Effector memory CD8-positive, alpha-beta T cell (primary cell): ENCODE data around the gene MDGA2.

ENCODE experiments used
- ATAC-seq: fragments of 150-1000 bp; cut with Tn5 transposase; replicated peaks from 2 replicates; pipeline ENCODE4 v1.10.0; 2021; ENCODE audit warnings: mild to moderate bottlenecking, moderate library complexity
- DNase-seq, 3 experiments: peaks; one replicate each; pipeline ENCODE4 v3.0.0; 2021
- H3K27ac Mint-ChIP-seq, 2 donors: one replicate each; pipeline ENCODE4 v1.8.0; 2022; ENCODE audit warnings: mild to moderate bottlenecking in 2 of 2, mixed read lengths in 2 of 2, moderate library complexity in 2 of 2
- H3K27me3 Mint-ChIP-seq, 2 donors: one replicate each; pipeline ENCODE4 v1.8.0; 2022; ENCODE audit warnings: mixed read lengths in 2 of 2
- H3K36me3 Mint-ChIP-seq: one replicate; pipeline ENCODE4 v1.8.0; 2022; ENCODE audit warnings: mild to moderate bottlenecking, moderate library complexity, mixed read lengths; ENCODE audit not compliant: insufficient read depth
- H3K4me1 Mint-ChIP-seq, 2 donors: one replicate each; pipeline ENCODE4 v1.8.0; 2022; ENCODE audit warnings: low read depth in 2 of 2, mixed read lengths in 2 of 2
- H3K4me3 Mint-ChIP-seq, 2 donors: one replicate each; pipeline ENCODE4 v1.8.0; 2022; ENCODE audit warnings: mild to moderate bottlenecking in 2 of 2, mixed read lengths in 2 of 2, moderate library complexity in 2 of 2
- H3K9me3 Mint-ChIP-seq, 2 donors: one replicate each; pipeline ENCODE4 v1.8.0; 2022; ENCODE audit warnings: mixed read lengths in 2 of 2

MDGA2 gene

DNA sequence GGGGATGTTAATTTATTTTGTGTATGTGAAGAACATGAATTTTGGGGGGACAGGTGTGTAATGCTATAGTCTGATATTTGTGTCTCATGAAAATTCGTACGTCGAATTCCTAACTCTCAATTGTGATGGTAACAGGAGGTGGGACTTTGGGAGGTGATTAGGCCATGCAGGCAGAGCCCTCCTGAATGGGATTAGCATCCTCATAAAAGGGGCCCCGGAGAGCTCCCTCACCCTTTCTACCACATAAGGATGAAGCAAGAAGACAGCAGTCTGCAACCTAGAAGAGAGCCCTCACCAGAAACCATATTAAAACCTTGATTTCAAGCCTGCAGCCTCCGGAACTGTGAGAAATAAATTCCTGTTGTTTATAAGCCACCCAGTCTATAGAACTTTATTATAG is 165.4 kb downstream of the MDGA2 start:
- H3K27ac Mint-ChIP-seq = no peak overlapping the region

DNA sequence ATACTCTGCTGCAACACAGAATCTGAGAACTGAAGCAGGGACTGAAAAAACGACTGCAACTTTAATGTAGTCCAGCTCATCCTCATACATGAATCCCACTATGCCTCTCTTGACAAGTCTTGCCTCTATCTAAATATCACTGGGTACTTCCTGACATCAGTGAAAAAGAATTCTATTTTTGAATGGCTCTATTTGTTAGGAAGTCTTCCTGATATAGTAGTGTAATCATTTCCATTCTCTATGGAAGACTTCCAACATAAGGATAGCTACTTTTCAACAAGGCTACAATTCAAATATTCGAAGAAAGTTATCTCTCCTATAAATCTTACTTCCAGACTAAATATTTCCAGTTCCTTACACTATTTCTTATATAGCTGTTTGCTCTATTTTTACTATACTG is 167.5 kb downstream of the MDGA2 start:
- no peak for ATAC-seq
- Mint-ChIP-seq H3K4me3 (no peak overlapping the region), H3K36me3 (peaks cover 4% of the 10 kb centered on the region), H3K27ac (no peak overlapping the region), H3K4me1 (no peaks in the 10 kb centered on the region), H3K27me3 (no peaks in the 10 kb centered on the region), H3K9me3 (peaks cover 13 to 15% of the 10 kb centered on the region in 2 donors)
- DNase-seq = no peak

More for the DNA sequence above, 165.4 kb downstream of the MDGA2 start:
- ATAC-seq = no peak
- Mint-ChIP-seq H3K9me3 (peaks cover 10 to 12% of the 10 kb centered on the region in 2 donors), H3K36me3 (peaks cover 4% of the 10 kb centered on the region), H3K4me1 (no peaks in the 10 kb centered on the region), H3K27me3 (no peaks in the 10 kb centered on the region), H3K4me3 (no peak overlapping the region)
- DNase-seq = no peak

DNA sequence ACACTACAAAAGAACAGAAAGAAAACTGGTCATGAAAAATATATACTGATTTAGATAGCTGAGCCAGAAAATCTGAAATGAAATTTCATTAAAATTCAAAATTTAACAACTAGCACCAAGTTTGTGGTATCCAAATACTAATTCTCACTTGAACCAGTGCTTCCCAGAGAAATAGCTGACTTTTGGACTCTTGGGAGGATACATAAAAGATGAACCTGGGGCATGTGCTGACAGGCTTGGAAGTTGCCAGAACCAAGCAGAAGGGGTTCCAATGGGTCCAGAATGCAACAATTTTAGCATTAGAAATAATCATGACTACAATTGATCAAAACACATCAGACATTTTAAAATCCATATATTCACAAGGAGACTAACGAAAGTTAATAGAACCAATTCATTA is 175.0 kb downstream of the MDGA2 start:
- no peak overlapping the region for H3K27ac Mint-ChIP-seq
- H3K27me3 Mint-ChIP-seq = no peaks in the 10 kb centered on the region
- DNase-seq (no peak), ATAC-seq (no peak)
- H3K9me3 Mint-ChIP-seq = peaks cover 4 to 7% of the 10 kb centered on the region in 2 donors
- no peak overlapping the region for H3K4me3 Mint-ChIP-seq
- H3K36me3 Mint-ChIP-seq = no peaks in the 10 kb centered on the region
- H3K4me1 Mint-ChIP-seq = no peaks in the 10 kb centered on the region

DNA sequence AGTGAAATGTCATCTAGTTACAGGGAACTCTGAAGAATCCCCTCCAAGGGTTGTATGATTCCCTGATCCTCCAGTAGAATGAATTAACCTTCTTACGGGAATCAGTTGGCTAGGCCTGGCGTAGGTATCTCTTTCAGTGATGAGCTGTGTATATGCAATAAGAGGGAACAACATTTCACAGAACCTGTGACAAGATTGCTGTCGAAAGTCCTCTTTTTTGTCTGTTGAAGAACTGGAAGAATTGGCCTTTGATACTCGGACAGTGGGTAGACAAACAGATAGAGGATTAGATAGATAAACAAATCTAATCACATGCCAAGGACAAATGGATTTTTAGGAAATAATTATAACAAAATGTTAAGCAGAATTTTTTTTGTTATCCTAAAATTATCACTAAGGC is 184.6 kb downstream of the MDGA2 start:
- no peaks in the 10 kb centered on the region for H3K27me3 Mint-ChIP-seq
- no peak overlapping the region for H3K27ac Mint-ChIP-seq
- no peak overlapping the region for H3K4me3 Mint-ChIP-seq

DNA sequence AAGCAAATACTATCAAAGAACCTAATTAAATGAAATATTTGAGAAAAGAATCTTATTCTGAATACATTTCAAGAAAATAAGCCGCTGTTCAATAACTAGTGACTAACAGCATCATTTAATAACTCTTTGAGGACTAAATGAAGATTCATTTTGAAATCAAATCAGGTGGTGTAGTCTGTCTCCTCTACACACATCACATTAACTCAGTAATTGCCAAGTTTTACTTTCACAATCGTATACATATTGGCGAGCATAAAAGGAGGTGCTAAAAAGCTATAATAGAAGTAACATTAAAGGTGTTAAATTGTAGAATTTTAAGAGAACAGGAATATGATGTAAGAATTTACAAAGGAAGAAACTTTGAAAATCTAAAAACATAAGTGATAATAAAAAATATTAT is 185.1 kb downstream of the MDGA2 start:
- Mint-ChIP-seq H3K9me3 (peaks cover 0 to 4% of the 10 kb centered on the region in 2 donors), H3K27me3 (no peaks in the 10 kb centered on the region), H3K27ac (no peak overlapping the region), H3K4me3 (no peak overlapping the region), H3K4me1 (no peaks in the 10 kb centered on the region), H3K36me3 (no peaks in the 10 kb centered on the region)
- ATAC-seq = no peak
- DNase-seq = no peak

More for the DNA sequence above, 184.6 kb downstream of the MDGA2 start:
- Mint-ChIP-seq H3K9me3 (peaks cover 0 to 4% of the 10 kb centered on the region in 2 donors), H3K4me1 (no peaks in the 10 kb centered on the region), H3K36me3 (no peaks in the 10 kb centered on the region)
- ATAC-seq (no peak), DNase-seq (no peak)

DNA sequence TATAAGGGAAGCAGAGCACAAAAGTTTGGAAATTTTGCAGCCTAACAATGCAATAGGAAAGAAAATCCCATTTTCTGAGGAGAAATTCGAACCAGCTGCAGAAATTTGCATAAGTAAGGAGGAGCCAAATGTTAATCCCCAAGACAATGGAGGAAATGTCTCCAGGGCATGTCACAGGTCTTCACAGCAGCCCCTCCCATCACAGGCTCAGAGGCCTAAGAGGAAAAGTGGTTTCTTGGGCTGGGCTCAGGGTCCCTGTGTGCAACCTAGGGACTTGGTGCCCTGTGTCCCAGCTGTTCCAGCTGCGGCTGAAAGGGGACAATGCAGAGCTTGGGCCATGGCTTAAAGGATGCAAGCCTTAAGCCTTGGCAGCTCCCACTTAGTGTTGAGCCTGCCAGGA is 190.0 kb downstream of the MDGA2 start:
- DNase-seq (no peak), ATAC-seq (no peak)
- peaks cover 0 to 2% of the 10 kb centered on the region in 2 donors for H3K9me3 Mint-ChIP-seq
- no peaks in the 10 kb centered on the region for H3K27me3 Mint-ChIP-seq
- H3K27ac Mint-ChIP-seq = no peak overlapping the region
- no peak overlapping the region for H3K4me3 Mint-ChIP-seq
- no peaks in the 10 kb centered on the region for H3K36me3 Mint-ChIP-seq
- no peaks in the 10 kb centered on the region for H3K4me1 Mint-ChIP-seq

DNA sequence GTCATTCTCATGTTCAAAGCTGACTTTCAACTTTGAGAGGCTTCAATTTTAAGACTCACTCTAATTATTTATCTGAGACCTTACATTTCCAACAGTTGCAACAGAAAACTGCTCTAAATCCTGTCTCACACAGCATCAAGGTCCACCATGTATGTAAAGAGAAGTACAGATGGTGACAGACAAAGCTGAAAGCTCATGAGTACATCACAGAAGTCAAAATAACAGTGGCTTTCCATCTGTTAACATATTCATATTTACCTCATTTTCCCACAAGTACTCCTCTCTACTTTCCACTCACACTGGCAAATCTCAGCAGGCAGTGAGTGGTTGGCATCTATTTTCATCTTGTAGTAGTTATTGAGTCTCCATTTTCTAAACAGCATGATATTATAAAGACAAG is 192.0 kb downstream of the MDGA2 start:
- Mint-ChIP-seq H3K27ac (no peak overlapping the region), H3K4me3 (no peak overlapping the region), H3K4me1 (no peaks in the 10 kb centered on the region), H3K27me3 (no peaks in the 10 kb centered on the region), H3K9me3 (peaks cover 0 to 2% of the 10 kb centered on the region in 2 donors), H3K36me3 (no peaks in the 10 kb centered on the region)
- DNase-seq (no peak), ATAC-seq (no peak)

DNA sequence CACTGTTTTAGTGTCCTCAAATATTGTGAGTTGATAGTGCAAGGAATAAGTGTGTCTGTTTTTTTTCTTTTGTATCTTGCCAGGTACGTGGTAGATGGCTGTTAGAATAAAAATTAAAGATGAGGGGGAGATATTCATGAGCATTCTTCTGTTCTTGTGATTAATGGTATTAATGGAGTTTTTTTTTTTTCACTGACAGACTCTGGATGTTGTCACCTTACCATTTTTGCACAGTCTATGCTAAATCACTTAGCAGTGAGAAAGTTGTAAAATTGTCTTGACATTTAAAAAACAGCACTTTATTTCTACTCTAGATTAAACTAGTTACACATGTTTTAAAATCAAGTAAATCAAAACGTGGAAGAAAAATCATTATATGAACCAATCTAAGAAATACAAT is 204.3 kb downstream of the MDGA2 start:
- H3K27ac Mint-ChIP-seq = no peak overlapping the region
- DNase-seq (no peak), ATAC-seq (no peak)
- no peak overlapping the region for H3K4me3 Mint-ChIP-seq
- no peaks in the 10 kb centered on the region for H3K27me3 Mint-ChIP-seq
- no peaks in the 10 kb centered on the region for H3K4me1 Mint-ChIP-seq
- H3K36me3 Mint-ChIP-seq = no peaks in the 10 kb centered on the region
- peaks cover 5 to 17% of the 10 kb centered on the region in 2 donors for H3K9me3 Mint-ChIP-seq

DNA sequence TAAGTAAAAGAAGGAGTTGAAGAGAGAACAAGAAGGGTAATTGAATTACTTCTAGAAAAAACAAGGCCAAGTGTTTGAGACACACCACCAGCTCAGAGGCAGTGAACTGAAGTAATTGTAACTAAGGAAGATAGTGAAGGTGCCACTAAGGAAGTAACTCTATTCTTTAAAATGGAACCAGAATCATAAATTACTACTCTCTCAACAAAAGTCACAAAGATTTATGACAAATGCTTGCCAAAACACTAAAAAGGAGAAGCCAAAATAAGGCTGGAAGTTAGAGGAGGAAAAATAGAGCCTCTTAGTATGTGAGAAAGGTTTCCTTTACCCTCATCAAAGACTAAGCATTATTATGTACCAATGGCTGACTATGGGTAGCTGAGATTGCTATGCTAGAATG is 208.5 kb downstream of the MDGA2 start:
- Mint-ChIP-seq H3K27me3 (no peaks in the 10 kb centered on the region), H3K4me3 (no peak overlapping the region), H3K4me1 (no peaks in the 10 kb centered on the region), H3K9me3 (no peaks in the 10 kb centered on the region), H3K36me3 (no peaks in the 10 kb centered on the region), H3K27ac (no peak overlapping the region)
- DNase-seq = no peak
- no peak for ATAC-seq

DNA sequence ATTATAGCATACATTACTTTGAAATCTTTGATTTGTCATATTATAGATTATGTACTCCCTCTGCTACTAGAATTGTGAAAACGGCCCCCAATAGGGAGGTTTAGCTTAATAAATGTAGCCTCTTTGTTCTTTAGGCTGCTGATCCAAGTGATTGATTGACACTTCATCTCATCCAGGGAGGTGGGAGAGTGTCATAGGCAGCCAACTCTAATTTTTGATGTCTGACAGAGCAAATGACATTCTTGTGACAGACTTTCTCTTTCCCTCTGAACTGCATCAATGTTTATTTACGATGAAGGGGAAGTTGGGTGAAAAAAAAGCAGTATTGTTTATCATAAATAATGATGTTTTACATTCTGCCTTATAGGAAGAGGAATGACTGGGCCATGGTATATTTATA is 221.4 kb downstream of the MDGA2 start:
- ATAC-seq (no peak), DNase-seq (no peak)
- H3K4me1 Mint-ChIP-seq = no peaks in the 10 kb centered on the region
- H3K4me3 Mint-ChIP-seq = no peak overlapping the region
- no peaks in the 10 kb centered on the region for H3K27me3 Mint-ChIP-seq
- no peak overlapping the region for H3K27ac Mint-ChIP-seq
- H3K9me3 Mint-ChIP-seq = peaks cover 5 to 13% of the 10 kb centered on the region in 2 donors
- no peaks in the 10 kb centered on the region for H3K36me3 Mint-ChIP-seq

DNA sequence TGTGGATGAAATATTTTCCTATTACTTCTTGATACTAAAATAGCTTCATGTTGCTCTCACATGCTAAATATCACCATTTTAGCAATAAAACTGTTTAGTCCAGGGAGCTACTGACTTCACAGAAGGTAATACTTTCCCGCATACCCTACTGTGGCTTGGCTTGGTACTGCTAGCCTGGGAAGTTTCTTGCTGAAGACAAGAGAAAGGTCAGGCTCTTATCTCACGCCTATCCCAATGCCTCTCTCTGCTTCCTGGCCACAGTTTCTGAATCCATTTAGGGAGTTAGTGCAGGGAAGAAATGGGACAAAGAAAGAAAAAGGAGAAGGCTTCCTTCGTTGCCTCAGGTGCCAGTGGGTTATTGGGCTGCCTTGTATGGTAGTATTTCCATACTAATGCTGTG is 228.3 kb downstream of the MDGA2 start:
- H3K27ac Mint-ChIP-seq = no peak overlapping the region
- H3K36me3 Mint-ChIP-seq = no peaks in the 10 kb centered on the region
- ATAC-seq (no peak), DNase-seq (no peak)
- H3K4me3 Mint-ChIP-seq = no peak overlapping the region
- no peaks in the 10 kb centered on the region for H3K4me1 Mint-ChIP-seq
- no peaks in the 10 kb centered on the region for H3K27me3 Mint-ChIP-seq
- peaks cover 6 to 14% of the 10 kb centered on the region in 2 donors for H3K9me3 Mint-ChIP-seq

DNA sequence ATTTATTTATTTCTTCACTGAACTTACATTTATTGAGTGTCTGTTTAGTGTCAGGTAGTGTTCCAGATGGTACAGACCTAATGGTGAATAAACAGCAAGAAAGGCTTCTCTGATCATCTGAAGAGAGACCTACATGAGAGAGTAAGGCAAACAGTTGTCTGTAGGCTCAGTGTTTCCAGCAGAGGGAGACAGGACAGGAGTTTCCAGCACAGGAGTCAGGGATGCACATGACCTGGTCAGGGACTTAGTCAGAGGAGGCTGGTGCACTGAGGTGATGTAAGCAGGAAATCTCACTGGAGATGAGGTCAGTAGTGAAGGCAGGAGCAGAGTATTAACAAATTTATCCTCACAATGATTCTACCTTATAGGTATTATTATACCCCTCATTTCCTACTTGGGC is 233.2 kb downstream of the MDGA2 start:
- Mint-ChIP-seq H3K4me1 (no peaks in the 10 kb centered on the region), H3K27me3 (no peaks in the 10 kb centered on the region), H3K4me3 (no peak overlapping the region), H3K9me3 (peaks cover 5 to 25% of the 10 kb centered on the region in 2 donors), H3K36me3 (no peaks in the 10 kb centered on the region), H3K27ac (no peak overlapping the region)
- DNase-seq (no peak), ATAC-seq (no peak)

DNA sequence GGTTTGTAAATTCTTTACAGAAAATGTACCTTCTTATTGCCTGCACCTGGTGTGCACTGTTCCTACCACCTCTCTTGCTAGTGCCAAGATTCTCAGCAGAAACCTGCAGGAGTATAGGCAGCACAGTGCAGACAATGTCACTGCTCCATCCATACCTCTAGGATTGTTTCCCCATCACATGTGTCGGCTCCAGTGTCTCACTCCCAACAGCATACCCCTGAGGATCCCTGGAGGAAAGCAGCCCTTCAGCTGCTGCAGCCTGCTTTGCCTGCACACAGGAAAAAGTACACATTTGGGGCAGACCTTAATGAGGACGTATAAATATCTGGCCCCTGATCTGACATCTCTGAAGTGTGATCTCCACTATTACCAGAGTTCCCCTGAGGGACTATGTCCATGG is 235.5 kb downstream of the MDGA2 start:
- Mint-ChIP-seq H3K36me3 (peaks cover under 1% of the 10 kb centered on the region), H3K27me3 (no peaks in the 10 kb centered on the region), H3K9me3 (peaks cover 4 to 19% of the 10 kb centered on the region in 2 donors), H3K27ac (no peak overlapping the region), H3K4me1 (no peaks in the 10 kb centered on the region), H3K4me3 (no peak overlapping the region)
- ATAC-seq = no peak
- no peak for DNase-seq

DNA sequence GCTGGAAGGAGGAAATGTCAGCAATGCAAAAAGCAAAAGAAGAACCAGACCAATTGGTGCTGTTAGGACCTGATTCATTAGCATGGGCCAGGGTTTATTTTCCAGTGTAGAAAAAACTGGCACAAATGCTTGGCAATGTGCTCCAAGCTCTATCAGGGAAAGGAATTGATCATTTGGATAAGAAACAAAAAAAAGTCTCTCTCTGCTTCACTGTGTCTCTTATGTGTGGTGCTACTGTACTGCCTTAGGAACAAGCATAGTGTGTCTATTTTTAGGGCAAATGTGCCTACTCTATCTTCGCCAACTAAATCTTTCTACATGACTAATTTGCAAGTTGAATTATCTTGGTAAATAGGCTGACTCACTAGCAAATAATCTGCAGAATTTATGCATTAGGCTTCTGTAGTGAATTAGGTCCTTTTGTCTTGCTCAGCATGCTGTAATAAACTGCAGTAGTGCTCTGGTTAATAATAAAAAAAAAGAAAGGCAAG is 236.7 kb downstream of the MDGA2 start:
- DNase-seq = no peak

More for the DNA sequence above, 236.7 kb downstream of the MDGA2 start:
- H3K36me3 Mint-ChIP-seq = peaks cover 2% of the 10 kb centered on the region
- H3K4me1 Mint-ChIP-seq = no peaks in the 10 kb centered on the region
- H3K27ac Mint-ChIP-seq = no peak overlapping the region
- H3K27me3 Mint-ChIP-seq = no peaks in the 10 kb centered on the region
- peaks cover 1 to 15% of the 10 kb centered on the region in 2 donors for H3K9me3 Mint-ChIP-seq
- ATAC-seq = no peak
- no peak overlapping the region for H3K4me3 Mint-ChIP-seq
